K562 (cell line): ENCODE measurements around the gene PLXNB1. TPM values are rescaled to one million over a fixed set of nuclear protein-coding genes. Genes with fewer than 3 reads are reported as not detected.

Source experiments
- CBFA2T3 ChIP-seq: fragments of 450-650 bp; IDR thresholded peaks from 2 replicates; pipeline ENCODE4 v1.6.1; 2017
- CREB1 ChIP-seq, 2 experiments: sonication (generic) in 1 of 2; formaldehyde crosslinking in 1 of 2; IDR thresholded peaks; 2 replicates each; pipeline versions ENCODE4 v1.6.1 to v1.8.0; 2012 to 2022; ENCODE audit warnings: inconsistent platforms in 1 of 2, mild to moderate bottlenecking in 1 of 2, missing genetic modification reagents in 1 of 2, moderate library complexity in 1 of 2
- FOXP1 ChIP-seq: sonication (generic); formaldehyde crosslinking; IDR thresholded peaks from 2 replicates; pipeline ENCODE4 v1.8.0; 2022; ENCODE audit warnings: mild to moderate bottlenecking, missing genetic modification reagents
- GABPB1 ChIP-seq: sonication (generic); formaldehyde crosslinking; IDR thresholded peaks from 2 replicates; pipeline ENCODE4 v1.8.0; 2022; ENCODE audit warnings: mild to moderate bottlenecking, missing genetic modification reagents
- HEY1 ChIP-seq: fragments of 250-450 bp; sonication (Bioruptor Pico); IDR thresholded peaks from 2 replicates; pipeline ENCODE4 v1.5.0; 2020; ENCODE audit warnings: mild to moderate bottlenecking, moderate library complexity, borderline replicate concordance
- KLF16 ChIP-seq: IDR thresholded peaks from 2 replicates; pipeline ENCODE4 v1.6.1; 2016; ENCODE audit warnings: antibody characterized with exemption
- MYC ChIP-seq, 2 experiments: fragments of 250-450 bp in 1 of 2; sonication (Bioruptor Pico) in 1 of 2; IDR thresholded peaks; 2 replicates each; pipeline versions ENCODE4 v1.5.1 to v1.6.1; 2012 to 2021; ENCODE audit warnings: low read depth in 2 of 2, borderline replicate concordance in 1 of 2, improper control_type of control experiment in 1 of 2, low read length in 1 of 2, mild to moderate bottlenecking in 1 of 2, moderate library complexity in 1 of 2
- NBN ChIP-seq: fragments of 450-650 bp; IDR thresholded peaks from 2 replicates; pipeline ENCODE4 v1.6.1; 2016; ENCODE audit warnings: low read depth, mild to moderate bottlenecking
- SMC3 ChIP-seq: conservative IDR thresholded peaks from 2 replicates; pipeline ENCODE4 v1.6.1; 2011; ENCODE audit warnings: low read depth, low read length, improper control_type of control experiment; ENCODE audit not compliant: insufficient read depth
- TBL1XR1 ChIP-seq, 2 experiments: IDR thresholded peaks; 2 replicates each; pipeline ENCODE4 v1.6.1; 2012; ENCODE audit warnings: improper control_type of control experiment in 2 of 2, low read length in 2 of 2, mild to moderate bottlenecking in 1 of 2
- TBP ChIP-seq: optimal IDR thresholded peaks from 2 replicates; pipeline ENCODE3; 2011; ENCODE audit warnings: low read depth, low read length, improper control_type of control experiment
- XRCC5 ChIP-seq: fragments of 200-400 bp; formaldehyde crosslinking; IDR thresholded peaks from 2 replicates; pipeline ENCODE4 v1.6.1; 2017; ENCODE audit warnings: low read depth, mild to moderate bottlenecking, low read length
- ZEB2 ChIP-seq: fragments of 450-650 bp; IDR thresholded peaks from 2 replicates; pipeline ENCODE4 v1.6.1; 2016
- polyA plus RNA-seq, 8 experiments: library from polyadenylated mRNA; depleted of rRNA in 4 of 8; stranded (reverse) in 5 of 8; unstranded in 3 of 8; fragments of >200 nt; fragmentation: Nextera tagmentation in 2 of 8; fragmentation: Illumina TruSeq in 1 of 8; extraction: Ambion mirVana in 2 of 8; extraction: Trizol in 1 of 8; gene quantifications; 2 replicates each; pipeline versions ENCODE4 v1.2.1 to v1.2.3, GENCODE V29; 2011 to 2014; ENCODE audit warnings: inconsistent platforms in 1 of 8, missing spikeins in 1 of 8
- total RNA-seq, 7 experiments: library from RNA; depleted of rRNA in 6 of 7; stranded (reverse); fragments of >200 nt in 6 of 7; fragmentation: Illumina TruSeq in 2 of 7; extraction: Trizol in 2 of 7; gene quantifications; 2 replicates each; pipeline versions ENCODE4 v1.2.1 to v1.2.3, GENCODE V29; 2011 to 2021; ENCODE audit warnings: low replicate concordance in 1 of 7
- TF ChIP-seq, protein P1 (sequence below): sonication (generic); formaldehyde crosslinking; IDR thresholded peaks from 2 replicates; pipeline ENCODE4 v1.8.0; 2023; ENCODE audit warnings: mild to moderate bottlenecking, missing genetic modification reagents
- TF ChIP-seq, protein P2 (sequence below): sonication (generic); formaldehyde crosslinking; IDR thresholded peaks from 2 replicates; pipeline ENCODE4 v1.8.0; 2022; ENCODE audit warnings: missing genetic modification reagents, mild to moderate bottlenecking, moderate library complexity, borderline replicate concordance
- TF ChIP-seq, protein P3 (sequence below): fragments of 450-650 bp; formaldehyde crosslinking; IDR thresholded peaks from 2 replicates; pipeline ENCODE4 v1.4.0; 2020; ENCODE audit warnings: mild to moderate bottlenecking, moderate library complexity
- TF ChIP-seq, protein P4 (sequence below): sonication (generic); formaldehyde crosslinking; IDR thresholded peaks from 2 replicates; pipeline ENCODE4 v1.8.0; 2022; ENCODE audit warnings: mild to moderate bottlenecking, missing genetic modification reagents
- TF ChIP-seq, protein P5 (sequence below): sonication (generic); formaldehyde crosslinking; IDR thresholded peaks from 2 replicates; pipeline ENCODE4 v1.5.0; 2020; ENCODE audit warnings: missing genetic modification reagents

Gene PLXNB1
- total and polyA plus RNA-seq, 9 of the 15 experiments (the other 6 are each of a cell fraction or from before 2014, with no cell fraction given), result 0.17 to 17.4 (median 6.0) TPM

DNA sequence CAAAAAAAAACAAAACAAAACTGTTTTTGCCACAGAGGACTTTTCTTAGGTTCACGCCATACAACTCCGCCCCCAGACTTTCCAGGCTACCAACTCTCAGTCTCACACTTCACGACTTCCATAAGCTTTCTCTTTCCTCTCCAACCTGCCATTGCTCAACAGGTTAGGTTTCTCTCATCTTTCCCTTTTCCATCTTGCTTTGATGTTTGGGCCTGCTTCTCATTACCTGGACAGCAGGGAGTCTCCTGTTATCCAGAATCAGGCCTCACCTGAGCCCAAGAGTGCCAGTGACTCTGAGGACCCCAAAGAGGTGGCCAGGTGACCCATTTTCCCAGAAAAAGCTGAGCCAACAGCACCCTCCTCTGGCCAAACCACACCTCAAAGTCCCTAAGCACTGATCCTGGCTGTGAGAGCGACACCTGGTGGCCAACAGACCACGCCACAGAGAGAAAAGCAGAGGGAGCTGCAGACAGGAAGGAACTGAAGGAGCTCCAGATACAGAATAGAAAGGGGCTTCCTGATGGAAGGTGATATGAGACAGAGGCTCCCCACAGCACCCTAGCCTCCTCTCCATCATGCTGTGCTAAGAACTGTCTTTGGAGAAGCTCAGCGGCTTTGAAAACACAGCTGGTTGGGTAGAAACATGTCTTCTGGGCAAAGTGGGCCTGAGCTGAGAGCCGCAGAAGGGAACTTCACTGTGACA lies 6.0 kb upstream of the PLXNB1 start (continued):
- TF ChIP-seq, protein P1, sequence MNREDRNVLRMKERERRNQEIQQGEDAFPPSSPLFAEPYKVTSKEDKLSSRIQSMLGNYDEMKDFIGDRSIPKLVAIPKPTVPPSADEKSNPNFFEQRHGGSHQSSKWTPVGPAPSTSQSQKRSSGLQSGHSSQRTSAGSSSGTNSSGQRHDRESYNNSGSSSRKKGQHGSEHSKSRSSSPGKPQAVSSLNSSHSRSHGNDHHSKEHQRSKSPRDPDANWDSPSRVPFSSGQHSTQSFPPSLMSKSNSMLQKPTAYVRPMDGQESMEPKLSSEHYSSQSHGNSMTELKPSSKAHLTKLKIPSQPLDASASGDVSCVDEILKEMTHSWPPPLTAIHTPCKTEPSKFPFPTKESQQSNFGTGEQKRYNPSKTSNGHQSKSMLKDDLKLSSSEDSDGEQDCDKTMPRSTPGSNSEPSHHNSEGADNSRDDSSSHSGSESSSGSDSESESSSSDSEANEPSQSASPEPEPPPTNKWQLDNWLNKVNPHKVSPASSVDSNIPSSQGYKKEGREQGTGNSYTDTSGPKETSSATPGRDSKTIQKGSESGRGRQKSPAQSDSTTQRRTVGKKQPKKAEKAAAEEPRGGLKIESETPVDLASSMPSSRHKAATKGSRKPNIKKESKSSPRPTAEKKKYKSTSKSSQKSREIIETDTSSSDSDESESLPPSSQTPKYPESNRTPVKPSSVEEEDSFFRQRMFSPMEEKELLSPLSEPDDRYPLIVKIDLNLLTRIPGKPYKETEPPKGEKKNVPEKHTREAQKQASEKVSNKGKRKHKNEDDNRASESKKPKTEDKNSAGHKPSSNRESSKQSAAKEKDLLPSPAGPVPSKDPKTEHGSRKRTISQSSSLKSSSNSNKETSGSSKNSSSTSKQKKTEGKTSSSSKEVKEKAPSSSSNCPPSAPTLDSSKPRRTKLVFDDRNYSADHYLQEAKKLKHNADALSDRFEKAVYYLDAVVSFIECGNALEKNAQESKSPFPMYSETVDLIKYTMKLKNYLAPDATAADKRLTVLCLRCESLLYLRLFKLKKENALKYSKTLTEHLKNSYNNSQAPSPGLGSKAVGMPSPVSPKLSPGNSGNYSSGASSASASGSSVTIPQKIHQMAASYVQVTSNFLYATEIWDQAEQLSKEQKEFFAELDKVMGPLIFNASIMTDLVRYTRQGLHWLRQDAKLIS (CRISPR knock-in tag), result no peak
- TF ChIP-seq SMC3, result peak; percentile 98
- TF ChIP-seq CBFA2T3, result no peak
- TF ChIP-seq TBL1XR1 (IDR thresholded peaks at IDR 0.05; ENCODE audit: low read length in 2 of 2), result no peak
- TF ChIP-seq GABPB1, result 0 out of 2 replicates have a peak, but pooled peaks have one; percentile 19
- TF ChIP-seq FOXP1 (CRISPR knock-in tag), result no peak
- peak; percentile 29; the same call in 1 of the 2 replicates for TF ChIP-seq NBN
- 0 out of 2 replicates have a peak, but pooled peaks have one; percentile 16 for TF ChIP-seq MYC (IDR thresholded peaks at IDR 0.05; ENCODE audit: low read depth, low read length)
- TF ChIP-seq MYC (CRISPR knock-in tag; IDR thresholded peaks at IDR 0.05; ENCODE audit: borderline replicate concordance, low read depth), result no peak
- TF ChIP-seq ZEB2, result 0 out of 2 replicates have a peak, but pooled peaks have one; percentile 16
- TF ChIP-seq XRCC5, result peak; percentile 93
- TF ChIP-seq, protein P2, sequence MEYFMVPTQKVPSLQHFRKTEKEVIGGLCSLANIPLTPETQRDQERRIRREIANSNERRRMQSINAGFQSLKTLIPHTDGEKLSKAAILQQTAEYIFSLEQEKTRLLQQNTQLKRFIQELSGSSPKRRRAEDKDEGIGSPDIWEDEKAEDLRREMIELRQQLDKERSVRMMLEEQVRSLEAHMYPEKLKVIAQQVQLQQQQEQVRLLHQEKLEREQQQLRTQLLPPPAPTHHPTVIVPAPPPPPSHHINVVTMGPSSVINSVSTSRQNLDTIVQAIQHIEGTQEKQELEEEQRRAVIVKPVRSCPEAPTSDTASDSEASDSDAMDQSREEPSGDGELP, result peak; percentile 55; the same call in 1 of the 2 replicates
- TF ChIP-seq, protein P3, sequence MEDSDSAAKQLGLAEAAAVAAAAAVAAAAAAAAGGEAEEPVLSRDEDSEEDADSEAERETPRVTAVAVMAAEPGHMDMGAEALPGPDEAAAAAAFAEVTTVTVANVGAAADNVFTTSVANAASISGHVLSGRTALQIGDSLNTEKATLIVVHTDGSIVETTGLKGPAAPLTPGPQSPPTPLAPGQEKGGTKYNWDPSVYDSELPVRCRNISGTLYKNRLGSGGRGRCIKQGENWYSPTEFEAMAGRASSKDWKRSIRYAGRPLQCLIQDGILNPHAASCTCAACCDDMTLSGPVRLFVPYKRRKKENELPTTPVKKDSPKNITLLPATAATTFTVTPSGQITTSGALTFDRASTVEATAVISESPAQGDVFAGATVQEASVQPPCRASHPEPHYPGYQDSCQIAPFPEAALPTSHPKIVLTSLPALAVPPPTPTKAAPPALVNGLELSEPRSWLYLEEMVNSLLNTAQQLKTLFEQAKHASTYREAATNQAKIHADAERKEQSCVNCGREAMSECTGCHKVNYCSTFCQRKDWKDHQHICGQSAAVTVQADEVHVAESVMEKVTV (CRISPR knock-in tag), result peak; percentile 89
- no peak for TF ChIP-seq CREB1 (IDR thresholded peaks at IDR 0.05)
- TF ChIP-seq CREB1 (CRISPR knock-in tag; IDR thresholded peaks at IDR 0.05), result 0 out of 2 replicates have a peak, but pooled peaks have one; percentile 20
- TF ChIP-seq, protein P4, sequence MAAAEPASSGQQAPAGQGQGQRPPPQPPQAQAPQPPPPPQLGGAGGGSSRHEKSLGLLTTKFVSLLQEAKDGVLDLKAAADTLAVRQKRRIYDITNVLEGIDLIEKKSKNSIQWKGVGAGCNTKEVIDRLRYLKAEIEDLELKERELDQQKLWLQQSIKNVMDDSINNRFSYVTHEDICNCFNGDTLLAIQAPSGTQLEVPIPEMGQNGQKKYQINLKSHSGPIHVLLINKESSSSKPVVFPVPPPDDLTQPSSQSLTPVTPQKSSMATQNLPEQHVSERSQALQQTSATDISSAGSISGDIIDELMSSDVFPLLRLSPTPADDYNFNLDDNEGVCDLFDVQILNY (CRISPR knock-in tag), result no peak
- no peak for TF ChIP-seq KLF16
- TF ChIP-seq, protein P5, sequence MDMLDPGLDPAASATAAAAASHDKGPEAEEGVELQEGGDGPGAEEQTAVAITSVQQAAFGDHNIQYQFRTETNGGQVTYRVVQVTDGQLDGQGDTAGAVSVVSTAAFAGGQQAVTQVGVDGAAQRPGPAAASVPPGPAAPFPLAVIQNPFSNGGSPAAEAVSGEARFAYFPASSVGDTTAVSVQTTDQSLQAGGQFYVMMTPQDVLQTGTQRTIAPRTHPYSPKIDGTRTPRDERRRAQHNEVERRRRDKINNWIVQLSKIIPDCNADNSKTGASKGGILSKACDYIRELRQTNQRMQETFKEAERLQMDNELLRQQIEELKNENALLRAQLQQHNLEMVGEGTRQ (CRISPR knock-in tag), result no peak
- TF ChIP-seq TBP, result peak; percentile 20
- TF ChIP-seq HEY1 (CRISPR knock-in tag), result no peak
